WTC11 (cell line): ENCODE measurements around the gene POU4F1. TPM values are rescaled to one million over a fixed set of nuclear protein-coding genes. Genes with fewer than 3 reads are reported as not detected.

Experiments
- ATAC-seq: fragments of 200-7000 bp; cut with Tn5 transposase; 2 replicates; pipeline ENCODE4 v1.10.0; 2021; ENCODE audit warnings: mild to moderate bottlenecking, moderate library complexity
- CTCF ChIA-PET: fragments of 300-600 bp; sonication (Branson Sonifier 250); formaldehyde crosslinking; loops from one replicate; lab custom pipeline; 2021; ENCODE audit warnings: antibody characterized with exemption; lab: Charles Lee
- POLR2A ChIA-PET: fragments of 350-600 bp; sonication (Branson Sonifier 250); formaldehyde crosslinking; loops from one replicate; lab custom pipeline; 2021; ENCODE audit warnings: antibody characterized with exemption; lab: Charles Lee
- DNase-seq: peaks from one replicate; pipeline ENCODE4 v3.0.0; 2021; ENCODE audit warnings: low spot score
- H3K27ac Mint-ChIP-seq: 2 replicates; pipeline ENCODE4 v1.8.0; 2021; ENCODE audit warnings: mixed read lengths
- H3K27me3 Mint-ChIP-seq: 2 replicates; pipeline ENCODE4 v1.8.0; 2021; ENCODE audit warnings: low read depth, mild to moderate bottlenecking, moderate library complexity, mixed read lengths
- H3K36me3 Mint-ChIP-seq: 2 replicates; pipeline ENCODE4 v1.8.0; 2021; ENCODE audit warnings: mixed read lengths
- H3K4me1 Mint-ChIP-seq: 2 replicates; pipeline ENCODE4 v1.8.0; 2022; ENCODE audit warnings: mixed read lengths
- H3K4me3 Mint-ChIP-seq: 2 replicates; pipeline ENCODE4 v1.8.0; 2021; ENCODE audit warnings: mild to moderate bottlenecking, moderate library complexity, mixed read lengths
- H3K9me3 Mint-ChIP-seq: 2 replicates; pipeline ENCODE4 v1.8.0; 2021; ENCODE audit warnings: mixed read lengths
- E2F4 ChIP-seq: sonication (generic); formaldehyde crosslinking; IDR thresholded peaks from 2 replicates; pipeline ENCODE4 v1.8.1; 2022; ENCODE audit warnings: low read depth, mild to moderate bottlenecking, moderate library complexity, missing genetic modification reagents, borderline replicate concordance
- FOXJ3 ChIP-seq: sonication (generic); formaldehyde crosslinking; IDR thresholded peaks from 2 replicates; pipeline ENCODE4 v1.9.0; 2021; ENCODE audit warnings: missing genetic modification reagents, mild to moderate bottlenecking, borderline replicate concordance
- FOXP1 ChIP-seq: sonication (generic); formaldehyde crosslinking; IDR thresholded peaks from 2 replicates; pipeline ENCODE4 v1.8.0; 2022; ENCODE audit warnings: missing genetic modification reagents, mild to moderate bottlenecking, moderate library complexity, borderline replicate concordance
- GRHL2 ChIP-seq: fragments of 250-450 bp; sonication (Bioruptor Pico); IDR thresholded peaks from 2 replicates; pipeline ENCODE4 v1.8.0; 2022; ENCODE audit warnings: mild to moderate bottlenecking, moderate library complexity; ENCODE audit not compliant: insufficient replicate concordance, severe bottlenecking
- HMGA2 ChIP-seq: fragments of 250-450 bp; sonication (Bioruptor Pico); IDR thresholded peaks from 2 replicates; pipeline ENCODE4 v1.4.0; 2021; ENCODE audit warnings: mild to moderate bottlenecking, moderate library complexity
- MLX ChIP-seq: sonication (generic); formaldehyde crosslinking; IDR thresholded peaks from 2 replicates; pipeline ENCODE4 v1.8.1; 2023; ENCODE audit warnings: mild to moderate bottlenecking, missing genetic modification reagents, moderate library complexity
- NR1H2 ChIP-seq: sonication (generic); formaldehyde crosslinking; IDR thresholded peaks from 2 replicates; pipeline ENCODE4 v1.9.0; 2021; ENCODE audit warnings: mild to moderate bottlenecking, moderate library complexity, missing genetic modification reagents
- PRDM15 ChIP-seq: sonication (generic); formaldehyde crosslinking; IDR thresholded peaks from 2 replicates; pipeline ENCODE4 v1.8.0; 2022; ENCODE audit warnings: missing genetic modification reagents
- RELA ChIP-seq: sonication (generic); formaldehyde crosslinking; IDR thresholded peaks from 2 replicates; pipeline ENCODE4 v1.8.1; 2022; ENCODE audit warnings: missing genetic modification reagents, mild to moderate bottlenecking, borderline replicate concordance
- USF1 ChIP-seq: sonication (generic); formaldehyde crosslinking; IDR thresholded peaks from 2 replicates; pipeline ENCODE4 v1.8.0; 2022; ENCODE audit warnings: mild to moderate bottlenecking, missing genetic modification reagents
- ZNF121 ChIP-seq: sonication (generic); formaldehyde crosslinking; IDR thresholded peaks from 2 replicates; pipeline ENCODE4 v1.8.0; 2023; ENCODE audit warnings: missing genetic modification reagents
- ZNF416 ChIP-seq: fragments of 250-450 bp; sonication (Bioruptor Pico); IDR thresholded peaks from 2 replicates; pipeline ENCODE4 v1.9.0; 2021; ENCODE audit warnings: mild to moderate bottlenecking, inconsistent platforms
- ZNF512 ChIP-seq: sonication (generic); formaldehyde crosslinking; IDR thresholded peaks from 2 replicates; pipeline ENCODE4 v1.8.1; 2022; ENCODE audit warnings: missing genetic modification reagents, borderline replicate concordance
- total RNA-seq: library from RNA; stranded (reverse); gene quantifications from 3 replicates; pipeline ENCODE4 v1.2.3, GENCODE V29; 2021
- TF ChIP-seq, protein P1 (sequence below): sonication (generic); formaldehyde crosslinking; conservative IDR thresholded peaks from 2 replicates; pipeline ENCODE4 v1.8.1; 2023; ENCODE audit warnings: mild to moderate bottlenecking, low read depth, missing genetic modification reagents, moderate library complexity
- TF ChIP-seq, protein P2 (sequence below): sonication (generic); formaldehyde crosslinking; conservative IDR thresholded peaks from 2 replicates; pipeline ENCODE4 v1.8.1; 2022; ENCODE audit warnings: mild to moderate bottlenecking, missing genetic modification reagents
- TF ChIP-seq, protein P3 (sequence below): sonication (generic); formaldehyde crosslinking; IDR thresholded peaks from 2 replicates; pipeline ENCODE4 v1.8.1; 2022; ENCODE audit warnings: mild to moderate bottlenecking, moderate library complexity, missing genetic modification reagents
- TF ChIP-seq, protein P4 (sequence below): sonication (generic); formaldehyde crosslinking; IDR thresholded peaks from 2 replicates; pipeline ENCODE4 v1.8.1; 2023; ENCODE audit warnings: mild to moderate bottlenecking, moderate library complexity, missing genetic modification reagents

The POU4F1 gene
- total RNA-seq, 1 experiment from 2014 or later, result 0.26 TPM

DNA sequence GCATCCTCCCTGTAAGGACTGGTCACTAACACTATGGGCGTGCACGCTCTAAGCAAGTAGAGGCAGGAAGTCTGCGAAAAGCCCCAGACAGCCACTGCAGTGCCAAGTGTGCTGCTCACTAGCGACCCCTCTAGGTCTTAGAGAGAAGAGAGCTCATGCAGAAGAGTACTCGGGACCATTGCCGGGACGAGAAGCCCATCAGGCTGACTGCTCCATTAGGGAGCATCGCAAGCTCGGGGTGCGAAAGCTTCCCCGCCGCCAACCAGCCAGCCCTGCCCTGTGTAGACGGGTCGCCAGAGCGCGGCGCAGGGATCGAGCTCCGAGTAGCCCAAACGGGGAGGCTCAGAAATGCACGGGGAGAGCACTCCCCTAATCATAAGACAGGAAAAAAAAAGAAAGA is 16.6 kb downstream of the POU4F1 start (continued):
- TF ChIP-seq, protein P1, sequence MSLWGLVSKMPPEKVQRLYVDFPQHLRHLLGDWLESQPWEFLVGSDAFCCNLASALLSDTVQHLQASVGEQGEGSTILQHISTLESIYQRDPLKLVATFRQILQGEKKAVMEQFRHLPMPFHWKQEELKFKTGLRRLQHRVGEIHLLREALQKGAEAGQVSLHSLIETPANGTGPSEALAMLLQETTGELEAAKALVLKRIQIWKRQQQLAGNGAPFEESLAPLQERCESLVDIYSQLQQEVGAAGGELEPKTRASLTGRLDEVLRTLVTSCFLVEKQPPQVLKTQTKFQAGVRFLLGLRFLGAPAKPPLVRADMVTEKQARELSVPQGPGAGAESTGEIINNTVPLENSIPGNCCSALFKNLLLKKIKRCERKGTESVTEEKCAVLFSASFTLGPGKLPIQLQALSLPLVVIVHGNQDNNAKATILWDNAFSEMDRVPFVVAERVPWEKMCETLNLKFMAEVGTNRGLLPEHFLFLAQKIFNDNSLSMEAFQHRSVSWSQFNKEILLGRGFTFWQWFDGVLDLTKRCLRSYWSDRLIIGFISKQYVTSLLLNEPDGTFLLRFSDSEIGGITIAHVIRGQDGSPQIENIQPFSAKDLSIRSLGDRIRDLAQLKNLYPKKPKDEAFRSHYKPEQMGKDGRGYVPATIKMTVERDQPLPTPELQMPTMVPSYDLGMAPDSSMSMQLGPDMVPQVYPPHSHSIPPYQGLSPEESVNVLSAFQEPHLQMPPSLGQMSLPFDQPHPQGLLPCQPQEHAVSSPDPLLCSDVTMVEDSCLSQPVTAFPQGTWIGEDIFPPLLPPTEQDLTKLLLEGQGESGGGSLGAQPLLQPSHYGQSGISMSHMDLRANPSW, result no peak
- TF ChIP-seq, protein P2, sequence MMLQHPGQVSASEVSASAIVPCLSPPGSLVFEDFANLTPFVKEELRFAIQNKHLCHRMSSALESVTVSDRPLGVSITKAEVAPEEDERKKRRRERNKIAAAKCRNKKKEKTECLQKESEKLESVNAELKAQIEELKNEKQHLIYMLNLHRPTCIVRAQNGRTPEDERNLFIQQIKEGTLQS (CRISPR knock-in tag), result no peak
- TF ChIP-seq ZNF416 (no peak), ZNF512 (CRISPR knock-in tag) (peak; percentile 98), FOXP1 (CRISPR knock-in tag) (no peak), HMGA2 (CRISPR knock-in tag) (no peak), USF1 (CRISPR knock-in tag) (no peak), ZNF121 (peak; percentile 51; the same call in 1 of the 2 replicates), RELA (no peak)
- TF ChIP-seq, protein P3, sequence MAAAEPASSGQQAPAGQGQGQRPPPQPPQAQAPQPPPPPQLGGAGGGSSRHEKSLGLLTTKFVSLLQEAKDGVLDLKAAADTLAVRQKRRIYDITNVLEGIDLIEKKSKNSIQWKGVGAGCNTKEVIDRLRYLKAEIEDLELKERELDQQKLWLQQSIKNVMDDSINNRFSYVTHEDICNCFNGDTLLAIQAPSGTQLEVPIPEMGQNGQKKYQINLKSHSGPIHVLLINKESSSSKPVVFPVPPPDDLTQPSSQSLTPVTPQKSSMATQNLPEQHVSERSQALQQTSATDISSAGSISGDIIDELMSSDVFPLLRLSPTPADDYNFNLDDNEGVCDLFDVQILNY, result no peak
- TF ChIP-seq, protein P4, sequence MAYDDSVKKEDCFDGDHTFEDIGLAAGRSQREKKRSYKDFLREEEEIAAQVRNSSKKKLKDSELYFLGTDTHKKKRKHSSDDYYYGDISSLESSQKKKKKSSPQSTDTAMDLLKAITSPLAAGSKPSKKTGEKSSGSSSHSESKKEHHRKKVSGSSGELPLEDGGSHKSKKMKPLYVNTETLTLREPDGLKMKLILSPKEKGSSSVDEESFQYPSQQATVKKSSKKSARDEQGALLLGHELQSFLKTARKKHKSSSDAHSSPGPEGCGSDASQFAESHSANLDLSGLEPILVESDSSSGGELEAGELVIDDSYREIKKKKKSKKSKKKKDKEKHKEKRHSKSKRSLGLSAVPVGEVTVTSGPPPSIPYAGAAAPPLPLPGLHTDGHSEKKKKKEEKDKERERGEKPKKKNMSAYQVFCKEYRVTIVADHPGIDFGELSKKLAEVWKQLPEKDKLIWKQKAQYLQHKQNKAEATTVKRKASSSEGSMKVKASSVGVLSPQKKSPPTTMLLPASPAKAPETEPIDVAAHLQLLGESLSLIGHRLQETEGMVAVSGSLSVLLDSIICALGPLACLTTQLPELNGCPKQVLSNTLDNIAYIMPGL (CRISPR knock-in tag), result no peak

DNA sequence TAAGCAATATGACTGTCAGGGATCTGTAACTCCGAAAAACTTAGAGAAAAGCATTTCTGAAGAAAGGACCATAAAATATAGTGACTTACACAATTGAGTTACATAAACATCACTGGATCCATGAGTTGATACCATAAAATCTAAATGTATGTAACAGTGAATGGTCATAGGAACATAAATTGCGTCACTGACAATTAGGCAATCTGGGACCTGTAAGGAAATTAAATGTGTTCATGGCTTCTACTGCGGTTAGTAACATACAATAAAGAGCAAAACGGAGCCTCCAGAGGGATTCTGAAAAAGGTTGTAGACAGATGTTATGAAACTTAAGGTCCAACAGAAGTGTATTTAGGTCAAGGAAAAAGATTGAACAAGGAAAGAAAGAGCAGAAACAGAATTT is 27.1 kb downstream of the POU4F1 start:
- no peaks in the 10 kb centered on the region for H3K36me3 Mint-ChIP-seq
- ChIA-PET POLR2A (no interaction called here), CTCF (interaction anchor here (1.0 kb wide), 1 partner anchor 11 kb away, joined by 3 read pairs; no protein-coding TSS in a partner anchor)
- ATAC-seq, result no peak
- H3K27ac Mint-ChIP-seq, result no peak overlapping the region
- no peak for DNase-seq
- peaks cover 3% of the 10 kb centered on the region; the same call in 1 of the 2 replicates for H3K27me3 Mint-ChIP-seq
- H3K9me3 Mint-ChIP-seq, result no peaks in the 10 kb centered on the region
- H3K4me3 Mint-ChIP-seq, result no peak overlapping the region
- H3K4me1 Mint-ChIP-seq, result no peaks in the 10 kb centered on the region
- no peak for TF ChIP-seq ZNF121
- TF ChIP-seq NR1H2 (CRISPR knock-in tag), result no peak
- TF ChIP-seq PRDM15 (CRISPR knock-in tag), result no peak
- no peak for TF ChIP-seq E2F4 (CRISPR knock-in tag)
- TF ChIP-seq, protein P3, result no peak
- no peak for TF ChIP-seq MLX
- no peak for TF ChIP-seq FOXJ3
- TF ChIP-seq HMGA2 (CRISPR knock-in tag), result no peak
- TF ChIP-seq, protein P4 (CRISPR knock-in tag), result no peak
- TF ChIP-seq GRHL2 (CRISPR knock-in tag), result no peak
